ENCODE measurements around the gene CDH24. TPM values are rescaled to one million over a fixed set of nuclear protein-coding genes. Genes with fewer than 3 reads are reported as not detected.

Gene CDH24
- total and polyA plus RNA-seq, 5 donors, result 0.95 to 2.5 (median 2.3) TPM

GRCh38 chr14:22997676-22998323 lies 59.5 kb downstream of the CDH24 start:
- Histone ChIP-seq H3K4me1 (ENCODE audit: control insufficient read depth, insufficient read depth, low read length) (peaks cover 2% of the 10 kb centered on the region), H3K27me3 (ENCODE audit: control insufficient read depth, insufficient read depth) (no peaks in the 10 kb centered on the region), H3K27ac (ENCODE audit: low read length) (no peak overlapping the region), H3K9me3 (ENCODE audit: control insufficient read depth, low read length) (no peaks in the 10 kb centered on the region), H3K4me3 (ENCODE audit: low read length) (no peak overlapping the region)
- no peak for DNase-seq
- 56% methylated on average over 9 of the region's 9 CpGs for WGBS
- intact Hi-C loops (cut with DNase I), result no loop called here
- peak in 1 of 2 donors; percentile 40 for ATAC-seq

Other genes starting within 250 kb of the CDH24 start
- gene SLC7A7, start 242.1 kb downstream of the CDH24 start, total RNA-seq, result 10 to 100 TPM in 1 of 4 donors, 1 to 10 TPM in 3; 5.7 to 13.6 (median 7.5) TPM
- gene SLC7A7, start 242.1 kb downstream of the CDH24 start, polyA plus RNA-seq, result 3.1 TPM
- gene MRPL52, start 227.6 kb downstream of the CDH24 start, total RNA-seq, result 100 to 1,000 TPM in 1 of 4 donors, 10 to 100 TPM in 3; 86.2 to 115 (median 91.1) TPM
- gene MRPL52, start 227.6 kb downstream of the CDH24 start, polyA plus RNA-seq, result 113 TPM
- 10 to 100 TPM; 45.3 to 64.1 (median 50.0) TPM for gene MMP14, start 220.9 kb downstream of the CDH24 start, total RNA-seq
- gene MMP14, start 220.9 kb downstream of the CDH24 start, polyA plus RNA-seq, result 33.3 TPM
- 10 to 100 TPM; 66.2 to 89.7 (median 76.5) TPM for gene LRP10, start 185.8 kb downstream of the CDH24 start, total RNA-seq
- gene LRP10, start 185.8 kb downstream of the CDH24 start, polyA plus RNA-seq, result 28.7 TPM
- gene REM2, start 174.3 kb downstream of the CDH24 start, total RNA-seq, result under 1 TPM in 1 of 4 donors, not detected in 3; 0.25 TPM
- 0.07 TPM for gene REM2, start 174.3 kb downstream of the CDH24 start, polyA plus RNA-seq
- gene RBM23, start 138.4 kb downstream of the CDH24 start, total RNA-seq, result 10 to 100 TPM; 56.0 to 66.3 (median 61.6) TPM
- 26.0 TPM for gene RBM23, start 138.4 kb downstream of the CDH24 start, polyA plus RNA-seq
- 10 to 100 TPM; 37.3 to 52.1 (median 49.5) TPM for gene PRMT5, start 128.1 kb downstream of the CDH24 start, total RNA-seq
- 22.0 TPM for gene PRMT5, start 128.1 kb downstream of the CDH24 start, polyA plus RNA-seq
- gene HAUS4, start 100.4 kb downstream of the CDH24 start, total RNA-seq, result 10 to 100 TPM; 16.5 to 33.5 (median 27.2) TPM
- 29.6 TPM for gene HAUS4, start 100.4 kb downstream of the CDH24 start, polyA plus RNA-seq
- gene AJUBA, start 75.0 kb downstream of the CDH24 start, total RNA-seq, result 1 to 10 TPM; 5.7 to 6.9 (median 6.6) TPM
- 4.8 TPM for gene AJUBA, start 75.0 kb downstream of the CDH24 start, polyA plus RNA-seq
- 10 to 100 TPM in 1 of 4 donors, 1 to 10 TPM in 3; 5.8 to 11.4 (median 6.7) TPM for gene C14orf93, start 47.4 kb downstream of the CDH24 start, total RNA-seq
- gene C14orf93, start 47.4 kb downstream of the CDH24 start, polyA plus RNA-seq, result 4.1 TPM
- 100 to 1,000 TPM; 108 to 126 (median 112) TPM for gene PSMB5, start 22.6 kb downstream of the CDH24 start, total RNA-seq
- gene PSMB5, start 22.6 kb downstream of the CDH24 start, polyA plus RNA-seq, result 140 TPM
- not detected for gene PSMB11, start 15.3 kb downstream of the CDH24 start, total RNA-seq
- not detected for gene PSMB11, start 15.3 kb downstream of the CDH24 start, polyA plus RNA-seq
- gene ACIN1, start 37.6 kb upstream of the CDH24 start, total RNA-seq, result 10 to 100 TPM; 78.9 to 87.8 (median 84.8) TPM
- gene ACIN1, start 37.6 kb upstream of the CDH24 start, polyA plus RNA-seq, result 67.1 TPM
- gene C14orf119, start 38.0 kb upstream of the CDH24 start, total RNA-seq, result 10 to 100 TPM; 30.2 to 43.9 (median 41.2) TPM
- gene C14orf119, start 38.0 kb upstream of the CDH24 start, polyA plus RNA-seq, result 27.3 TPM
- not detected for gene CIROP, start 47.5 kb upstream of the CDH24 start, total RNA-seq
- not detected for gene CIROP, start 47.5 kb upstream of the CDH24 start, polyA plus RNA-seq
- gene CEBPE, start 61.7 kb upstream of the CDH24 start, total RNA-seq, result not detected
- gene CEBPE, start 61.7 kb upstream of the CDH24 start, polyA plus RNA-seq, result not detected
- 10 to 100 TPM in 2 of 4 donors, 1 to 10 TPM in 2; 6.9 to 11.7 (median 10.1) TPM for gene SLC7A8, start 126.1 kb upstream of the CDH24 start, total RNA-seq
- gene SLC7A8, start 126.1 kb upstream of the CDH24 start, polyA plus RNA-seq, result 7.8 TPM
- not detected for gene RNF212B, start 180.4 kb upstream of the CDH24 start, total RNA-seq
- not detected for gene RNF212B, start 180.4 kb upstream of the CDH24 start, polyA plus RNA-seq
- 10 to 100 TPM in 2 of 4 donors, 1 to 10 TPM in 2; 8.4 to 12.7 (median 10.4) TPM for gene HOMEZ, start 228.6 kb upstream of the CDH24 start, total RNA-seq
- gene HOMEZ, start 228.6 kb upstream of the CDH24 start, polyA plus RNA-seq, result 9.8 TPM
- gene PPP1R3E, start 245.3 kb upstream of the CDH24 start, total RNA-seq, result 10 to 100 TPM in 2 of 4 donors, 1 to 10 TPM in 2; 6.1 to 15.3 (median 10.6) TPM
- 7.9 TPM for gene PPP1R3E, start 245.3 kb upstream of the CDH24 start, polyA plus RNA-seq
- 10 to 100 TPM; 40.4 to 51.9 (median 48.8) TPM for gene BCL2L2, start 249.3 kb upstream of the CDH24 start, total RNA-seq
- gene BCL2L2, start 249.3 kb upstream of the CDH24 start, polyA plus RNA-seq, result 38.1 TPM

Data from right cardiac atrium (tissue), 5 donors.